Cardiac muscle cell (in vitro differentiated cells and primary cell): ENCODE data around the gene FMO5. TPM values are rescaled to one million over a fixed set of nuclear protein-coding genes. Genes with fewer than 3 reads are reported as not detected.

Experiments
- DNase-seq, 2 donors: peaks; one replicate each; pipeline versions ENCODE4 v3.0.0 to v3.0.0-alpha.2; 2010 to 2017; ENCODE audit warnings: low read depth in 1 of 2, low spot score in 1 of 2
- H3K27ac ChIP-seq: fragments of 200-600 bp; sonication (generic); 2 replicates; pipeline ENCODE4 v1.5.1; 2016
- H3K27me3 ChIP-seq: fragments of 200-600 bp; sonication (generic); 2 replicates; pipeline ENCODE4 v1.6.0; 2016; ENCODE audit warnings: control low read depth
- H3K36me3 ChIP-seq: fragments of 200-600 bp; sonication (generic); 2 replicates; pipeline ENCODE4 v1.5.1; 2016; ENCODE audit warnings: control low read depth
- H3K4me1 ChIP-seq: fragments of 200-600 bp; sonication (generic); 2 replicates; pipeline ENCODE4 v1.8.1; 2017; ENCODE audit warnings: low read depth, mild to moderate bottlenecking, mixed run types
- H3K4me3 ChIP-seq: fragments of 200-600 bp; sonication (generic); 2 replicates; pipeline ENCODE4 v1.5.1; 2016; ENCODE audit warnings: mild to moderate bottlenecking
- H3K9me3 ChIP-seq: fragments of 200-600 bp; sonication (generic); 2 replicates; pipeline ENCODE4 v1.5.1; 2017; ENCODE audit warnings: low read depth, mild to moderate bottlenecking, control low read depth
- polyA plus RNA-seq: library from polyadenylated mRNA; unstranded; fragments of >200 nt; fragmentation: Nextera tagmentation; extraction: Ambion mirVana; gene quantifications from 2 replicates; pipeline ENCODE4 v1.2.1, GENCODE V29; 2016
- total RNA-seq: library from RNA; depleted of rRNA; stranded (reverse); fragments of >200 nt; gene quantifications from 2 replicates; pipeline ENCODE4 v1.2.3, GENCODE V29; 2016
- TF ChIP-seq, protein P1 (sequence below): IDR thresholded peaks from 2 replicates; pipeline ENCODE4 v1.5.1; 2012; ENCODE audit warnings: low read depth, mild to moderate bottlenecking, low read length

The FMO5 gene
- total and polyA plus RNA-seq, 2 experiments from 2014 or later: 0.75 to 1.8 TPM

DNA sequence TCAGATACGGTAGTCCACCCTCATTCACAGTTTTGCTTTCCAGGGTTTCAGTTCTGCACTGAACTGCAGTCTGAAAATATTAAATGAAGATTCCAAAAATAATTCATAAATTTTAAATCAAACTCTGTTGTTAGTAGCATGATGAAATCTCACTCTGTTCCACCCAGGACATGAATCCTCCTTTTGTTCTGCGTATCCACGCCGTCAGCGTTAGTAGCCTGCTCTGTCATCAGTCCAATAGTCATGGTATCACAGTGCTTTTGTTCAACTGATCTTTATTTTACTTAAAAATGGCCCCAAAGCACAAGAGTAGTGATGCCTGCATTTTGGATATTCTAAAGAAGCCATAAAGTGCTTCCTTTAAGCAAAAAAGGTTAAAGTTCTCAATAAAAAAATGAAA, 41.2 kb upstream of the FMO5 start:
- Histone ChIP-seq H3K4me1 (no peaks in the 10 kb centered on the region), H3K36me3 (peaks cover 26% of the 10 kb centered on the region), H3K27ac (no peak overlapping the region), H3K9me3 (no peaks in the 10 kb centered on the region), H3K27me3 (no peaks in the 10 kb centered on the region), H3K4me3 (no peak overlapping the region)
- DNase-seq: no peak
- TF ChIP-seq, protein P1, sequence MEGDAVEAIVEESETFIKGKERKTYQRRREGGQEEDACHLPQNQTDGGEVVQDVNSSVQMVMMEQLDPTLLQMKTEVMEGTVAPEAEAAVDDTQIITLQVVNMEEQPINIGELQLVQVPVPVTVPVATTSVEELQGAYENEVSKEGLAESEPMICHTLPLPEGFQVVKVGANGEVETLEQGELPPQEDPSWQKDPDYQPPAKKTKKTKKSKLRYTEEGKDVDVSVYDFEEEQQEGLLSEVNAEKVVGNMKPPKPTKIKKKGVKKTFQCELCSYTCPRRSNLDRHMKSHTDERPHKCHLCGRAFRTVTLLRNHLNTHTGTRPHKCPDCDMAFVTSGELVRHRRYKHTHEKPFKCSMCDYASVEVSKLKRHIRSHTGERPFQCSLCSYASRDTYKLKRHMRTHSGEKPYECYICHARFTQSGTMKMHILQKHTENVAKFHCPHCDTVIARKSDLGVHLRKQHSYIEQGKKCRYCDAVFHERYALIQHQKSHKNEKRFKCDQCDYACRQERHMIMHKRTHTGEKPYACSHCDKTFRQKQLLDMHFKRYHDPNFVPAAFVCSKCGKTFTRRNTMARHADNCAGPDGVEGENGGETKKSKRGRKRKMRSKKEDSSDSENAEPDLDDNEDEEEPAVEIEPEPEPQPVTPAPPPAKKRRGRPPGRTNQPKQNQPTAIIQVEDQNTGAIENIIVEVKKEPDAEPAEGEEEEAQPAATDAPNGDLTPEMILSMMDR: no peak

DNA sequence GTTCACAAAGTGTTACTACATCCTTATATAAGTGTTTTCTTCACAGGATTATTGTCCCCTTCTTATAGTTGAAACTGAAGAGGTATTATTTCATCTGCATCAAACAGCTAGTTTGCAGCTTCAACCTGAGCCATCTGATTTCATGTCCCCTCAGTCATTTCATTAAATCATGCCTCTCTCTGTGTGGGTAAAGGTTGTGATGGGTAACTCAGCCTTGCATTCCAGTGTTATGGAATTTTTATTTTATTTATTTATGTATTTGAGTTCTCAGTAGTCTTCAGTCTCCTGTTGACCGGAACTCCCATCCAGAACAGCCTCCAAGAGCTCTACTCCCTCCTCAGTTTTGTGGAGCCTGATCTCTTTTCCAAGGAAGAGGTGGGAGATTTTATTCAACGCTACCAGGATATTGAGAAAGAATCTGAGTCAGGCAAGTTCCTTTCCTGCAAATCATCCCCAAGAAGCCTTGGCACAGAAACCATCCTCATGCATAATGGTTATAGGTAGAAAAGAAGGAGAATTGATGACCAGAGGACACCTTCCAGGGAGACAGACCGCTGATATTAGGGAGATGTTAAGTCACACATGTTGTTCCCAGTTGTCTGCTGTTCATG, 39.1 kb upstream of the FMO5 start:
- H3K36me3 ChIP-seq: peaks cover 38% of the 10 kb centered on the region
- no peaks in the 10 kb centered on the region for H3K9me3 ChIP-seq
- no peak overlapping the region for H3K27ac ChIP-seq
- TF ChIP-seq, protein P1: no peak
- H3K27me3 ChIP-seq: no peaks in the 10 kb centered on the region
- DNase-seq: peak in 1 of 2 donors; percentile 79
- H3K4me3 ChIP-seq: no peak overlapping the region
- no peaks in the 10 kb centered on the region for H3K4me1 ChIP-seq

DNA sequence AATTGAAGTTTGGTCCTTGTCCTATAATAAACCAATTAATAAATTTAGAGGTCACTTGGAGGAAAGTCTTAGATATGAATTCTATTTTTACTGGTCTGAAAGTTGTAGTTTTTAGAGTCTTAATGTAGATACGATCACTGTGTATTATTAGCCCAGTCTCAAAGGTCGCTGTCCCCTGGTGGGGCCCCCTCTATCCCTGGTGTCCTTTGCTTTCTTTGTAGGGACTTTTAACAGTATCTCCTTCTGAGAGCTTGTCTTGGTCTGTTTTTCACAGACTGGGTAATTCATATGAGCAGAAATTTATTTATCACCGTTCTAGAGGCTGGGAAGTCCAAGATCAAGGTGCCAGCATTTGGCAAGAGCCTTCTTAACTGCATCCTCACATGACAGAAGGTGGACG, 35.8 kb upstream of the FMO5 start:
- H3K9me3 ChIP-seq: no peaks in the 10 kb centered on the region
- no peak for DNase-seq
- H3K4me3 ChIP-seq: no peak overlapping the region
- TF ChIP-seq, protein P1: no peak
- peaks cover 26% of the 10 kb centered on the region for H3K36me3 ChIP-seq
- no peaks in the 10 kb centered on the region for H3K27me3 ChIP-seq
- no peaks in the 10 kb centered on the region for H3K4me1 ChIP-seq
- no peak overlapping the region for H3K27ac ChIP-seq

DNA sequence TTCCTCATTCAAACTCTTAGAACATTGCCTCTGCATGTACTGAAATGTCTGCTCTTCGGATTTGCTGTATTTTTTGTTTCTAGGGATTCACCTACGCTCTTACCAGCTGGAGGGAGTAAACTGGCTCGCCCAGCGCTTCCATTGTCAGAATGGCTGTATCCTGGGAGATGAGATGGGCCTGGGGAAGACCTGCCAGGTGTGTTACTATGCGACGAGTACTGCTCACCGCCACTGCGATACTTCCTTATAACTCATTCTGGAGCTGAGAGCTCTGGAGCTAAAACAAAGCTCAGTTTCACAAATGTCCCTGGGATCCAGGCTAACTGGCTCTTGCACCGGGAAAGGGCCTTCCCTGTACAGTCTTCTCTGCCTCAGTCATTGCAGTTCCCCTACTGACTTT, 27.4 kb upstream of the FMO5 start:
- Histone ChIP-seq H3K27me3 (no peaks in the 10 kb centered on the region), H3K27ac (no peak overlapping the region), H3K4me3 (no peak overlapping the region), H3K9me3 (no peaks in the 10 kb centered on the region), H3K36me3 (no peaks in the 10 kb centered on the region), H3K4me1 (peaks cover under 1% of the 10 kb centered on the region)
- DNase-seq: no peak
- TF ChIP-seq, protein P1: no peak

DNA sequence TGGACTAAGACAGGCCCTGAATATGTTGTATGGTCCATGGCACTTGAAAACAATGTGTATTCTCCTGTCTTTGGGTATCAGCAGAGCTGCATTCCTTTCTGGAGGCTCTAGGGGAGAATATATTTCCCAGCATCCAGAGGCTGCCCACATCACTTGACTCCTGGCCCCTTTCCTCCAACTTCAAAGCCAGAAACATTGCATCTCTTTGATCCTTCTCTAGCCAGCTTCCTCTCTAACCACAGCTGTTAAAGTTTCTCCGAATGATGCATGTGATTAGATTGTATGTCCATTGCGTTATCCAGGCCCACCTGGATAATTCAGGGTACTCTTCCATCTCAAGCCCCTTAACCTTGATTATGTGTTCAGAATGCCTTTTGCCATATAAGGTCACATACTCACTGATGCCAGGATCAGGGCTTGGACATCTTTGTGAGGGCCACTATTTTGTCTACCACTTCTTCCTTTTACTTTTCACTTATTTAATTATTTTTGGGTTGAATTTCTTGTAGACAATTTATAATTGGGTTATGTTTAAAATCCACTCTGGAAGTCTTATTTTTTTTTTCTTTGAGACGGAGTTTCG, 22.6 kb upstream of the FMO5 start:
- H3K4me3 ChIP-seq: no peak overlapping the region
- H3K27me3 ChIP-seq: no peaks in the 10 kb centered on the region
- TF ChIP-seq, protein P1: no peak
- H3K36me3 ChIP-seq: no peaks in the 10 kb centered on the region
- H3K27ac ChIP-seq: peak overlapping the region; percentile 24
- peak in 1 of 2 donors; percentile 23 for DNase-seq
- H3K9me3 ChIP-seq: no peaks in the 10 kb centered on the region
- peaks cover 20% of the 10 kb centered on the region for H3K4me1 ChIP-seq
